Renal pelvis (tissue), 4 donors: ENCODE data around the gene IFT80. TPM values are rescaled to one million over a fixed set of nuclear protein-coding genes. Genes with fewer than 3 reads are reported as not detected.
"Not testable (repeated sequence)": the region's sequence is repeated elsewhere in the genome, so short reads cannot be mapped to it uniquely, and the experiment has no call there.

ENCODE experiments used
- DNase-seq: peaks from one replicate; pipeline ENCODE4 v3.0.0-alpha.2; 2013
- polyA plus RNA-seq, 3 donors: library from polyadenylated mRNA; unstranded; fragments of 120-200 nt; gene quantifications; one replicate each; pipeline ENCODE4 v1.2.1, GENCODE V29; 2013; ENCODE audit not compliant: insufficient read length in 3 of 3

IFT80 gene
- polyA plus RNA-seq, 3 donors: 46.3 to 67.5 (median 66.8) TPM

GRCh38 chr3:160287666-160288065 is 111.4 kb downstream of the IFT80 start:
- DNase-seq: no peak

DNA sequence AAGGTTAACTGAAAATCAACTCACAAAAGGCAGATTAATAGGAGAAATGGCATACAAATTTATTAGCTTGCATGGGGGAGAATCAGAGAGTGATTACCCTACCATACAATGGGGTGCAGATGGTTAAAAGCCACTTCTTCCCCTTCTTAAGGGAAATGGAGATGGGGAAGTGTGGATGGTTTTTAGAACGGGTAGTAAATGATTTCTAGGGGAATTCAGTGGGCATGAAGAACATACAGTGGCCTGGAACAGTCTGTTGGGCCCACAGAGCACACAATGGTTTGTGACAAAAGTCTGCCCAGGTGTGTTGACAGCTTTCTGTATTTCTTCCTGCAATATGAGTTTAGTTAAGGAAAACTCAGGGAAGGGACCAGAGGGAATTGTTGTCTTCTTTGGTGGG is 112.8 kb downstream of the IFT80 start:
- no peak for DNase-seq

- DNase-seq: no peak
Observed at GRCh38 chr3:160280836-160281235, 118.2 kb downstream of the IFT80 start.

- no peak for DNase-seq
Observed at GRCh38 chr3:160279657-160280056, 119.4 kb downstream of the IFT80 start.

GRCh38 chr3:160278210-160278609 is 120.8 kb downstream of the IFT80 start:
- DNase-seq: no peak

GRCh38 chr3:160265088-160265487 is 133.9 kb downstream of the IFT80 start:
- no peak for DNase-seq

DNA sequence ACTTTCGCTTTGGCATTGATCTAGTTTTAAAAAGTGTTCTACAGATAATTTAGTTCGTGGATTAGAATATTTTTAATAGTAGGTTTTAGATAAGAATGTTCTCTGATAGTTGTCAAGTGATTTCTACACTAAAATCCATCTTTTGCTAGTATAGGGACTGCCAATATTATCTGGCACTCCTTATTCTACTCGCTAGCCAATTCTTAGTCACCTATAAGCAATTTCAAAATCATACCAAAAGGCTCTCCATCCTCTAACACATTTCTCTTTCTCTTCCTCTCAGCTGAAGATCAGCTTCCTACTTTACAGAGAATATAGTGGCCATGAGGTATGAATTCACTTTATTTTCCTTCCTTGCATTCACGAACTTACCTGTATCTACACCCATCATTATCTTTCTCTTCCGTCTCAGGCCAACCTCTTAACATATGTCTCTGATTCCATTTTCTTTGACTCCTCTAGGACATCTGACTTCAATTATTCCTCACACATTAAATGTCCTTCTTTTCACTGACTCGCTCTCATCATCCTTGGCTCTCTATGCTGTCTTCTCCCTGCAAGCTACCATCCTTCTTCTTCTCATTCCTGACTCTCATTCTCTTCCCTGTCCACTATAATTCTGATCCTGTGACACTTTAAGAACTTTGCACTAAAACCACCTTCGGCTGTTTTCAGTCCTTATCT is 138.3 kb downstream of the IFT80 start:
- no peak for DNase-seq

DNA sequence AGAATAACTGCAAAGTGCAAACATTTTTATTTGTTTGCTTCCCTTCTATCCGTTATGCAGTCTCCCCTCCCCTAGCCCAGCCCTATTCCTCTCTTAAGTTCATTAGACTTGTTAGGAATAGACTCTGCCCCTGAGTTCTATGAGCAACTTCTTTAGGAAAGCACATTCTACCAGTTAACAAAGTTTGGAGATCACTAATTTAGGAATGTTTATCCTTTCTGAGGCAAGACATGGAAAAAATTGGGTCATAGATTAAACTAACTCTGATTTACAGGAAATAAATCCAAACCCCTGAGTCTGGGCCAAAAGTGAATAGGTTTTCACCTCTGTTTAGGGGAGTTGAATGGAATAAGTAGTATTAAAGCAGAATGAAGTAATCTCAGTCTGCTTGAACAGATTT is 139.4 kb downstream of the IFT80 start:
- no peak for DNase-seq

DNA sequence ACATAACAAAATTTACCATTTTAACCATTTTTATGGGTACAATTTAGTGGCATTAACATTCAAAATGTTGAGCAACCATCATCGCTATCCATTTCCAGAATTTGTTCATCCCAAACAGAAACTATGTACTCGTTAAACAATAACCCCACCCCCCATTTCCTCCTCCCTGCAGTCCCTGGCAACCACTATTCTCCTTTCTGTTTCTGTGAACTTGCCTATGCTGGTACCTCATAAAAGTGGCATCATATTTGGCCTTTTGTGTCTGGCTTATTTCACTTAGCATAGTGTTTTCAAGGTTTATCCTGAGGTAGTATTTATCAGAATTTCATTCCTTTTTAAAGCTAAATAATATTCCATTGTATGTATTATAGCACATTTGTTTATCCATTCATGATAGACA is 141.4 kb downstream of the IFT80 start:
- DNase-seq: no peak

DNA sequence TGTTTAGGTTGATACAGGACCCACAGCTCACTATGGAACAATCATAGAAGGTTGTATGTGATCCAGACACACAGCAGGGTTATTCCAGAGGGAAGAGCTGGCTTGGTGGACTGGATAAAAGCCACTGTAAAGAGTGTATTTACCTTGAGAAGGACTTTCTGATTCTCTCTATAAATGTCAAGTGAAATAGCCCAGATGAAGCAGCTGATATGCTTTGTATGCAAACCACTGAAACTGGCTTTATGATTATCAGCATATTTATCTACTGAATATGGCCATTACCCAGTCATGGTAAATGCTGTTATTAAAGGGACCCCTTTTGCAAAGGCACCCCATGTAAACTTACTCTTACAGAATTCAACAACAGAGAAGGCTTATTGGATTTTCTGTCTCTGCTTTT is 145.7 kb downstream of the IFT80 start:
- DNase-seq: no peak

- DNase-seq: no peak
Observed at GRCh38 chr3:160247766-160248165, 151.3 kb downstream of the IFT80 start.

GRCh38 chr3:160245261-160245800 is 153.7 kb downstream of the IFT80 start:
- DNase-seq: no peak

GRCh38 chr3:160240719-160241118 is 158.3 kb downstream of the IFT80 start:
- not testable (repeated sequence) for DNase-seq

GRCh38 chr3:160232014-160232413 is 167.0 kb downstream of the IFT80 start:
- DNase-seq: no peak

- DNase-seq: no peak
Observed at GRCh38 chr3:160227419-160227818, 171.6 kb downstream of the IFT80 start.

DNA sequence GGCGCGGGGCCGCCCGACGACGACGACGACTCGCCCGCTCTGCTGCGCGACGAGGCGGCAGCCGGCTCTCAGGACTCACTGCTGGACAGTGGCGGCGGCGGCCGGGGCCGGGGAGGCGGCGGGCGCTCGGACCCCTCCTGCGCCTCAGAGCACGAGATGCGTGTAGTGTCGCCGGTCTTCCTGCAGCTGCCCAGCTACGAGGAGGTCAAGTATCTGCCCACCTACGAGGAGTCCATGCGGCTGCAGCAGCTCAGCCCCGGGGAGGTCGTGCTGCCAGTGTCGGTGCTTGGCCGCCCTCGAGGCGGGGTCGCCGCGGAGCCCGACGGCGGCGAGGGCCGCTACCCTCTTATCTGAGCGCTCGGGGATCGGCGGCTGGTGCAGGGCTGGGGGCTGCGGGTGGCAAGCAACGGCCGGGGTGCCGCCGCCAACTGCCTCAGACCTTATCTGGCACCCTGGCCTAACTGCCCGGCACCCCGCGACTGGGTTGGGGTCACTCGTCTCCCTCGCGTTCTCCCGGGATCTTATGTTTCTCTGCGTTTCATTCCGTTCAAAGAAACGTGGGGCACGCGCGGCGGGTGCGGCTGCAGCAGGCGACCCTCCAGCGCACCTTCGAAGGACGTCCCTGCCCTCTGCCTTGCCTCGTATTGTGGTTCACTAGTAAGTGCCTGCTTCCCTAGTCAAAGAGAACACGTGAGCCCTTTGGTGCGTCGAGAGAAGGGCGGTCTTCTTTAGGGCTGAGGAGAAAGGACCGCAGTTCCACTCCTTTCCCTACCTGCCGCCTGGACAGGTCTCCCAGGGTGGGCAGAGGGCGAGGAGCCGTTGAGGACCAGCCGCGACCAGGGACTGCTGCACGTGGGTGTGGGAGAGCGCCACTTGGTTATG is 172.8 kb downstream of the IFT80 start:
- no peak for DNase-seq

- peak; percentile 59 for DNase-seq
Observed at GRCh38 chr3:160225176-160226025, 173.6 kb downstream of the IFT80 start, which contains the start of gene C3orf80. Gene C3orf80, plus strand, starts transcription at chr3:160225422. Its CDS starts 214 bp downstream, at chr3:160225636.

- DNase-seq: no peak
Observed at GRCh38 chr3:160224811-160225175, 174.2 kb downstream of the IFT80 start.

DNA sequence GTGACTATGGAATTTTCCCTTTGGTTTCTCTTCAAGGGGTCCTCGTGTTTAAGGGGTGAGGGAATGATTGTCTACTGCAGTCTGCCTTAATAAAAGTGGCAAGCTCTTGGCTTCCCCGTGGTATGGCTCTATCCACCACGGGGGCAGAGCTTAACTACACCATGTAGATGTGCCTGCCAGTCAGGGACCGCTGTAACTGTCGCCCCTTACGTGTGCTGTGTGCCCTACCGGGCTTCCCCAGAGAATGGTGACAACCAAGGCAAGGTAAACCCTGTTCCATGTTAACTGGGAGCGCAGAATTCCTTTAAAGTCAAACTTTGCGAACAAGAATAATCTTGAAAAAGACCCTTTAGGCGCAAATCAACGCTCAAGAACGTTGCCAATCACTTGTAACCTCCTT is 174.8 kb downstream of the IFT80 start:
- no peak for DNase-seq

DNA sequence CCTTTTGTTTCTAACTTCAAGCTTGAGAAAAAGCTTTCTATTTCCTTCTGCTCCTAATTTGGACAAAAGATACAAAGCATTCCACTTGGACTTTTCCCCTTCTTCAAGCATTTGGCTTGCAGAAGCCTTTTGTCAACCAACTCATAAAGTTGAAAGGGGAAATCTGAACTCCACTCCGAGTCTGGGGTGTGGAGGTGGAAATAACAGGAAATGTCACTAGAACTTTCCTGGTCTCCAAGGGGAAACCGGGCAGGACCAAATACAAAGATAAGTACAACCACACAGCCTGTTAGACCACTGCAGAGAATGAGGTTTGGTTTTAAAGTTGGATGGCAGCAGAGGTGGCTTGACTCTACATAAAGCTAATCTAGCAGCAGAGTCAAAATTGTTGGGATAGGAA is 178.0 kb downstream of the IFT80 start:
- no peak for DNase-seq

GRCh38 chr3:160220038-160220437 is 179.0 kb downstream of the IFT80 start:
- DNase-seq: no peak

GRCh38 chr3:160218136-160218535 is 180.9 kb downstream of the IFT80 start:
- no peak for DNase-seq
